Gastrocnemius medialis (tissue), 4 donors: Measurements from ENCODE around the gene OGG1.

Experiments used
- POLR2A ChIP-seq, 2 donors: fragments of 450-650 bp; IDR thresholded peaks; one replicate each; pipeline ENCODE4 v1.6.1; 2017; ENCODE audit warnings: antibody characterized with exemption in 2 of 2, mild to moderate bottlenecking in 2 of 2, moderate library complexity in 2 of 2
- TF ChIP-seq, protein P1 (sequence below), 5 experiments: fragments of 450-650 bp in 3 of 5; fragments of 200-600 bp in 2 of 5; sonication (generic) in 2 of 5; IDR thresholded peaks in 4 of 5; conservative IDR thresholded peaks in 1 of 5; 1 replicate in 4 of 5; 2 replicates in 1 of 5; pipeline ENCODE4 v1.5.1; 2016 to 2019; ENCODE audit warnings: antibody characterized with exemption in 5 of 5, mild to moderate bottlenecking in 3 of 5, moderate library complexity in 3 of 5

DNA sequence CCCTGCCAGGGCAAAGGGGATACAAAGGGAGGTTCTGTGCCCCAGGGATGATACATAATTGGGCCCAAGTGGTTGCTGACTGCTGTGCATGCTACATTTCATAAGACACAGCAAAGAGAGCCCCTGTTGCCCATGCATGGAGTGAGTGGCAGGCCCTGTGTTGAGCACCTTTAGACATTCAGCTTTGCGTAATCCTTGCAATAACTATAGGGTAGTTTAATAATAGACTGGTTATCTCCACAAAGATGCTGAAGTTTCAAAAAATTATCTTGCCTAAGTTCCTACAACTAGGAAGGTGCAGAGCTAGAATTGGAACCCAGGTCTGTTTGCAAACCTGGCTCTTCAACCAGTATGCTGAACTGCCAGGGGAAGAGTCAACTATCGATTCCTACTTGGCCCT is 1.7 kb upstream of the OGG1 start:
- TF ChIP-seq, protein P1, sequence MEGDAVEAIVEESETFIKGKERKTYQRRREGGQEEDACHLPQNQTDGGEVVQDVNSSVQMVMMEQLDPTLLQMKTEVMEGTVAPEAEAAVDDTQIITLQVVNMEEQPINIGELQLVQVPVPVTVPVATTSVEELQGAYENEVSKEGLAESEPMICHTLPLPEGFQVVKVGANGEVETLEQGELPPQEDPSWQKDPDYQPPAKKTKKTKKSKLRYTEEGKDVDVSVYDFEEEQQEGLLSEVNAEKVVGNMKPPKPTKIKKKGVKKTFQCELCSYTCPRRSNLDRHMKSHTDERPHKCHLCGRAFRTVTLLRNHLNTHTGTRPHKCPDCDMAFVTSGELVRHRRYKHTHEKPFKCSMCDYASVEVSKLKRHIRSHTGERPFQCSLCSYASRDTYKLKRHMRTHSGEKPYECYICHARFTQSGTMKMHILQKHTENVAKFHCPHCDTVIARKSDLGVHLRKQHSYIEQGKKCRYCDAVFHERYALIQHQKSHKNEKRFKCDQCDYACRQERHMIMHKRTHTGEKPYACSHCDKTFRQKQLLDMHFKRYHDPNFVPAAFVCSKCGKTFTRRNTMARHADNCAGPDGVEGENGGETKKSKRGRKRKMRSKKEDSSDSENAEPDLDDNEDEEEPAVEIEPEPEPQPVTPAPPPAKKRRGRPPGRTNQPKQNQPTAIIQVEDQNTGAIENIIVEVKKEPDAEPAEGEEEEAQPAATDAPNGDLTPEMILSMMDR (IDR thresholded peaks at IDR 0.05 in 4 of 5, conservative IDR thresholded peaks at IDR 0.05 in 1 of 5), result no peak
- TF ChIP-seq POLR2A (IDR thresholded peaks at IDR 0.05), result no peak
